ENCODE data around the gene CAPG.
"Not testable (repeated sequence)": the region's sequence is repeated elsewhere in the genome, so short reads cannot be mapped to it uniquely, and the experiment has no call there.

Gene CAPG

DNA sequence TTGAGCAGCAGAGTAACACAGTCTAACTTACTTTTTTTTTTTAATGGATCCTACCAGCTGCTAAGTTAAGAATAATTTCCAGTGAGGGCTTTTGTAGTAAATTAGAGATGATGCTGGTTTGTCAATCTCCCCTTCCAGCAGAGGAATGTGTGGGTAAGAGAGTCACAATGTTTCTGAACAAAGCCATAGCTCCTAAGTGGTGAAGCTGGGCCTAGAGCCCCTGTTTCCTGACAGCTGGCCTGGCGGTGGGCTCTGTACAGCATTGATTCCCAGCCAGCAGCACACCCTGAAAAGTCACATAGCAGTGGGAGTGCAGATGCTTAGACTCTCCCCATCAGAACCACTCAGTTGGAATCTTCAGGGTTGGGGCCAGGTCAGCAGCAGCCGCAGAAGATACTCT, 24.4 kb downstream of the CAPG start:
- TF ChIP-seq, protein P1, sequence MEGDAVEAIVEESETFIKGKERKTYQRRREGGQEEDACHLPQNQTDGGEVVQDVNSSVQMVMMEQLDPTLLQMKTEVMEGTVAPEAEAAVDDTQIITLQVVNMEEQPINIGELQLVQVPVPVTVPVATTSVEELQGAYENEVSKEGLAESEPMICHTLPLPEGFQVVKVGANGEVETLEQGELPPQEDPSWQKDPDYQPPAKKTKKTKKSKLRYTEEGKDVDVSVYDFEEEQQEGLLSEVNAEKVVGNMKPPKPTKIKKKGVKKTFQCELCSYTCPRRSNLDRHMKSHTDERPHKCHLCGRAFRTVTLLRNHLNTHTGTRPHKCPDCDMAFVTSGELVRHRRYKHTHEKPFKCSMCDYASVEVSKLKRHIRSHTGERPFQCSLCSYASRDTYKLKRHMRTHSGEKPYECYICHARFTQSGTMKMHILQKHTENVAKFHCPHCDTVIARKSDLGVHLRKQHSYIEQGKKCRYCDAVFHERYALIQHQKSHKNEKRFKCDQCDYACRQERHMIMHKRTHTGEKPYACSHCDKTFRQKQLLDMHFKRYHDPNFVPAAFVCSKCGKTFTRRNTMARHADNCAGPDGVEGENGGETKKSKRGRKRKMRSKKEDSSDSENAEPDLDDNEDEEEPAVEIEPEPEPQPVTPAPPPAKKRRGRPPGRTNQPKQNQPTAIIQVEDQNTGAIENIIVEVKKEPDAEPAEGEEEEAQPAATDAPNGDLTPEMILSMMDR (IDR thresholded peaks at IDR 0.05; ENCODE audit: low read length, missing control alignments): no peak
- DNase-seq (ENCODE audit: low read depth): no peak
- H3K4me3 ChIP-seq (replicated peaks; ENCODE audit: low read depth, low read length): no peak overlapping the region

DNA sequence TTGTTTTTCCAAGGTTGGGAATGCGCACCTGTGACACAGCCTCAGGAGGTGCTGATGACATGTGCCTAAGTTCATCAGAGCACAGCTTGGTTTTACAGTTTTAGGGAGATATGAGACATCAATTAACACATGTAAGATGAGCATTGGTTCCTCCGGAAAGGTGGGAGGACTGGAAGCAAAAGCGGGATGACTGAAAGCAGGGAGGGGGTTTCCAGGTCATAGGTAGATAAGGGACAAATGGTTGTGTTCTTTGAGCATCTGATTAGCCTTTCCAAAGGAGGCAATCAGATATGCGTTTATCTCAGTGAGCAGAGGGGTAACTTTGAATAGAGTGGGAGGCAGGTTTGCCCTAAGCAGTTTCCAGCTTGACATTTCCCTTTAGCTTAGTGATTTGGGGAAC, 26.3 kb downstream of the CAPG start:
- no peak for DNase-seq (ENCODE audit: low read depth)
- TF ChIP-seq, protein P1 (IDR thresholded peaks at IDR 0.05; ENCODE audit: low read length, missing control alignments): no peak
- no peak overlapping the region for H3K4me3 ChIP-seq (replicated peaks; ENCODE audit: low read depth, low read length)

DNA sequence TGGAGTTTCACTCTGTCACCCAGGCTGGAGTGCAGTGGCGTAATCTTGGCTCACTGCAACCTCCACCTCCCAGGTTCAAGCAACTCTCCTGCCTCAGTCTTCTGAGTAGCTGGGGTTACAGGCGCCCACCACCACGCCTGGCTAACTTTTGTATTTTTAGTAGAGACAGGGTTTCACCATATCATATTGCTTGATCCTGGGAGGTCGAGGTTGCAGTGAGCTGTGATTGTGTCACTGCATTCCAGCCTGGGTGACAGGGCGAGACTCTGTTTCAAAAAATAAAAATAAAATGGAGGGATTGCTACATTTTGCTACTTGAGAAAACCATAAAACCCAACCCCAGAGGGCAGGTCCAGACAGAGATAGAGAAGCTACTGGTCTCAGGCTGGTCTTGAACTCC, 27.0 kb downstream of the CAPG start:
- H3K4me3 ChIP-seq (replicated peaks; ENCODE audit: low read depth, low read length); DNase-seq (ENCODE audit: low read depth): not testable (repeated sequence)

DNA sequence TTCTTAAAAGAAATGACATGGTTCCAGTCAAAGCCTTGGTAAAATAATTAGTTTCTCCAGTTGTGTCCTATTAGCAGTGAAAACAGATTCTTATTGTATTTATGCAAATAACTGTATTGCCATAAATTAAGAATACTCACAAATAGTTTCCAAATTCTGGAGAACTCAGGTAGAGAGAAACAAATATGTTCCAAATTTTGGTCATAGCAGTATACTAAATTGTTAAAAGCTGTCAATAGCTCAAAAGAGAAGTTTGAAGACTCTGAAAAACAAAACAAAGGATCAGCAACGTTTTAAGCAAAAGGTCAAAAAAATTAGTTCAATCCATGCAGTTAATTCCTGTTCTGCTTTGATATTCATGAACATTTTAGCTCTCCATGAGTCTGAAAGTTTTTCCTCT, 30.1 kb downstream of the CAPG start:
- DNase-seq (ENCODE audit: low read depth): no peak
- TF ChIP-seq, protein P1 (IDR thresholded peaks at IDR 0.05; ENCODE audit: low read length, missing control alignments): no peak
- H3K4me3 ChIP-seq (replicated peaks; ENCODE audit: low read depth, low read length): no peak overlapping the region

DNA sequence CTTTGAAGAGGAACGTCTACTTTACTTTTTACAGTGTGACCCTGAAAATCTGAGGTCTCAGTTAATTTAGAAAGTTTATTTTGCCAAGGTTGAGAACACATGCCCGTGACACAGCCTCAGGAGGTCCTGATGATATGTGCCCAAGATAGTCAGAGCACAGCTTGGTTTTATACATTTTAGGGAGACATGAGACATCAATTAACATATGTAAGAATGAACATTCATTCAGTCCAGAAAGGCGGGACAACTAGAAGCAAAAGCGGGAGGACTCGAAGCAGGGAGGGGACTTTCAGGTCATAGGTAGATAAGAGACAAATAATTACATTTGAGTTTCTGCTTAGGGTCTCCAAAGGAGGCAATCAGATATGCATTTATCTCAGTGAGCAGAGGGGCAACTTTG, 31.9 kb downstream of the CAPG start:
- no peak overlapping the region for H3K4me3 ChIP-seq (replicated peaks; ENCODE audit: low read depth, low read length)
- TF ChIP-seq, protein P1 (IDR thresholded peaks at IDR 0.05; ENCODE audit: low read length, missing control alignments): no peak
- no peak for DNase-seq (ENCODE audit: low read depth)

DNA sequence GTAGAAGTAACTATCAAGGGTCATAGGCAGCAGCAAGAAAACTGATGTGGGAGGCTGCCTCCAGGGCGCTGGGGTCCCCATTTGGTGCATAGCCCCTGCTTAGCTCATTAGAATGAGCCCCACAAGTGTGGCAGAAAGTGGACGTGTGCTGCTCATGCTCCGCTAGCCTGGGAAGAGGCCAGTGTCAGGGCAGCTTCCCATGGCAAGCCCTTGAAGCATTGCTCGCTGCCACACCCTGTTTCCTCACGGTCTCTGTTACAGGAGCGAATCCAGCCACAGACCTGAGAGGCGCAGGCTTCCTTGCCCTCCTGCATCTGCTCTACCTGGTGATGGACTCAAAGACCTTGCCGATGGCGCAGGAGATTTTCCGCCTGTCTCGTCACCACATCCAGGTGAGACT, 33.1 kb downstream of the CAPG start:
- TF ChIP-seq, protein P1 (IDR thresholded peaks at IDR 0.05; ENCODE audit: low read length, missing control alignments): no peak
- no peak overlapping the region for H3K4me3 ChIP-seq (replicated peaks; ENCODE audit: low read depth, low read length)
- DNase-seq (ENCODE audit: low read depth): no peak

DNA sequence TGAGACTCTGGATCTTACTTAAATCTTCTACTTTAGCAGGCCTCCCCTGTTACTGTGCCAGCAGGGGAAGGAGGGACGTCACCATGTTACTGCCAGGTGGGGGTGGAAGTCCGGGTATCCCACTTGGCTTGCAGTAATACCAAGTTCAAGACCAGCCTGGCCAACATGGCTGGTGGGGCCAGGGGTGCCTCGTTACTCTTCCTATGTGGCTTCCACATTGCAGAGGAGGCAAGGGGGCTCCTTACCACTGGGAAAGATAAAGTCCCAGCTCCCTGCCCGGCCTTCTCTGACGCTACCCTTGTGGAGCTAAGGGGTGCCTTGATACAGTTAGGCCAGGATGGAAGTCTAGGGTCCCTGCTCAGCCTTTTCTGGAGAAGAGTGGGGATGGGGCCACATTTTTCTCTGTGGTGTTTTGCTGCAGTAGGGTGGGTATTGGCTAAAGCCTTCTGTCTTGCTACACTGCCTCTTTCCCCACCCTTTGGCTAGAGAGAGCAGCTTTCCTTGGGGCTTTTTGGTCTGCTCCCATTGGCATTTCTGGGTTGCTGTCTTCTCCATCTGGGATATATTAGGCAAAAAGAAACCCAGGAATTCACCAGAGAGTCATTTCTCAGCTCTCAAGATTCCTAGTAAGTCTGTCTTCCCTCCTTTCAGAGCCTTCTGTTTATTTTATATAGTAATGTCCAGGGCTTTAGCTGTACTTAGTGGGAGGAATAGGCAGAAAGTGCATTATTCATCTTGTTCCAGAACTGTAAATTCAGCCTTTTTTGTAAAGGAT, 33.7 kb downstream of the CAPG start:
- DNase-seq (ENCODE audit: low read depth): no peak
- TF ChIP-seq, protein P1 (IDR thresholded peaks at IDR 0.05; ENCODE audit: low read length, missing control alignments): no peak
- no peak overlapping the region for H3K4me3 ChIP-seq (replicated peaks; ENCODE audit: low read depth, low read length)
